GM18519 (cell line): Measurements from ENCODE around the gene TAS2R14.

ENCODE experiments used
- ATAC-seq: cut with Tn5 transposase; IDR thresholded peaks from one replicate; pipeline ENCODE4 v1.9.1; 2021; ENCODE audit warnings: mild to moderate bottlenecking, moderate library complexity; ENCODE audit not compliant: unreplicated experiment, low FRiP score

TAS2R14 gene

DNA sequence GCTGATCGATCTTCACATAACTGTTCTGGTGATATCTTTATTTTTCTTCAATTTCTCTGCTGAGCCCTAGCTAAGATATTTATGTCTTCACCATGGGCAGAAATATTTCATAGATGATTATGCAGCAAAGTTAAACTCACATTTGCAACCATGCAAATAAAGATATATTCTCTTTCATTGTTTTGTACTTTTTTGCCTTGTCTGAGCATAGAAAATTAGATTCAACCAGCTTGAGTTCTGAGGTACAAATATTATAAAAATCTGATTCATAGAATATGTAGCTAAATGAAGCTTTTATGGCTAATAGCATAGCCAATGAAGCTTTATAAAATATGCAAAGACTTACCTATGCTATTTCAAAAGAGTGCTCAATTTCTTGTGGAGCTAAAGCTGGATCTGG lies 29.6 kb downstream of the TAS2R14 start, which contains the start of gene TAS2R13:
Gene TAS2R13, minus strand, starts transcription at position 101 of the 400 bp plus-strand sequence. CDS start 264 bp downstream, outside the sequence.
- no peak for ATAC-seq

DNA sequence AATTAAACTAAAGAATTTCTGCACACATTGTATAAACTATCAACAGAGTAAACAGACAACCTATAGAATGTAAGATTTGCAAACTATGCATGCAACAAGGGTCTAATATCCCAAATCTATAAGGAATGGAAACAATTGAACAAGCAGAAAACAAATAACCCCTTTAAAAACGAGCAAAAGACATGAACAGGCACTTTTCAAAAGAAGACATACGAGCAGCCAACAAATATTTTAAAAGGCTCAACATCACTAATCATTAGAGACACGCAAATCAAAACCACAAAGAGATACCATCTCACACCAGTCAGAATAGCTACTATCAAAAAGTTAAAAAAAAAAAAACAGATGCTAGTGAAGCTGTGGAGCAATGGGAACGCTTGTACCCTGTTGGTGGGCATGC lies 34.4 kb downstream of the TAS2R14 start:
- ATAC-seq: no peak

DNA sequence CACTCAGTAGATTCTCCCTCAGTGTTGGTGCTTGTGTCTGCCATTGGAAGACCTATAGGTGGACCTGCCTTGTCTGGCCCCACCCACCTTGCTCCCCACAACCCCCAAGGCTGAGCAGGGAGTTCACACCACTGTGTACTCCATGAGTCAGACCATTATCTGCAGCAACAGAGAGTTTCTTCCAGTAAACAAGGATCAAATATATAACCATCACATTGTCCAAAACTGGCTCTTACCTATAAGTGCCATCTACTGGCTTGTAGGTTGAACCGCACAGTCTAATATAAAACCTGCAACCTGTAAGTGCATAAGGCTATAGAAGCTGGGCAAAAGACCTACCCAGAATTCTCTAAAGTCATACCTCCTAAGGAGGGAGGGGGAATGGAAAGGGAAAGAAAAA lies 37.6 kb downstream of the TAS2R14 start:
- no peak for ATAC-seq

DNA sequence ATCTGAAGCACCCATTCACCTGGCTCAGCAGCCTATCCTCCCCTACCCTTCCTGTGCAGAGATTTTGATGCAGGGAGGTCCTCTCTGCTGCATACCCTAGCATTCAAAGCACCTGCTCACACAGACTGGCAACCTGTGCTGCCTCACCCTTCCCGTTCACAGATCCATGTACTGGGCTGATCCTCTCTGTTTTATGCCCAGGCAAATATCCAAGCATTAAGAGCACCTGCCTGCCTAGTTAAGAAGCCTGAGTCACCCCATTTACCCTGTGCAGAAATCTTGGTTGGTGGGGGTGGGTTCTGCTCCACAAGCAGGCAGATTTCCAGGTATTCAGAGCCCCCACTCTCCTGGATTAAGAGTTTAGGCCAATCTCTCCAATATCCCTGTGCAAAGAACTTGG lies 38.1 kb downstream of the TAS2R14 start:
- ATAC-seq: no peak

DNA sequence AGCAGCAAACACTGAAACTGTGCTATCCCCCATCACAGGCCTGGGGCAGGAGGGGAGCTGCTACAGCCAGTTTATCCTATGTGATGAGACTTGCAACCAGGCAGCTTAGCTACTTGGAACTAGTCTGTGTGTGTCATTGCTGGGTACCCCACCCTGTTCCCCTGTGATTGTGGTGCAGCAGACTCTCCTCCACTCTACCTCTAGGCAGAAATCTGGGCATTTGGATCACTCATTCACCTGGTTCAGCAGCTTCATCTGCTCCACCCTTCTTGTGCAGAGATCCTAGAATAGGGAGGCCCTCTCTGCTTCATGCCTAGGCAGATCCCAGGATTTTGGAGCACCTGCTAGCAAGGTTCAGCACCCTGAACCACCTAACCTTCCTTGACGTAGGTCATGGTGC lies 38.5 kb downstream of the TAS2R14 start:
- ATAC-seq: no peak

DNA sequence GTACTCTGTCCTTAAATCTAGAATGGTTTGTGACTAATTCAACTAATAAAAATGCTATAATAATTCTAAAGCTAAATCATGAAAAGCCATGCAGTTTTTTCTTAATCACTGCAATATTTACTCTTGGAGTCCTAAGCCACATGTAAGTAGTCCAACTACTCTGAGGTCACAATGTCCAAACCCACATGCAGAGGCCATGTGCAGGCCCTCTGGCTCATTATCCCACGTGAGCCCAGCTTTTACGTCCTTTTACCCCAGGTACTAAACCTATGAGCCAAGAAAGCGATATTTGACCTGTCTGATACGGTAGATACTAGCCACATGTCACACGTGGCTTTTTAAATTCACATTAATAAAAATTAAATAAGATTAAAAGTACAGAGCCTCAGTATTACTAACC lies 42.2 kb downstream of the TAS2R14 start:
- ATAC-seq: no peak

DNA sequence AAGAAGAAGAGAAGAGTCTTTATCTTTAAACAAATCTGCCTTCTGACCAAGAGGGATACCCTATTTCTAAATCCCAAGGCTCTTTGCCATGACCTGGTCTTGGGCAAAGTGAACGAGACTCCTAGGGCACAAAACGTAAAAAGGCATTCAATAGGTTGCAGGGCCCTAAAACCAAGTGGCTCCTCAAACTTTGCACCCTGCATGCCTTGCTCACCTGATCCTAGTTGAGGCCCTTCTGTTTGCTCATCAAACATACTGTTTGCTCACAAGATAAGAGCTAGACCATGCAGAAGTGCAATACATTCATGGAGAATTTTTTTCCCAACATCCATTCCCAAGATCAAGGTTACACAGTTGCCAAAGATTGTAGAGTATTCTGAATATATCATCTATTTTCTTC lies 47.1 kb downstream of the TAS2R14 start:
- ATAC-seq: no peak

DNA sequence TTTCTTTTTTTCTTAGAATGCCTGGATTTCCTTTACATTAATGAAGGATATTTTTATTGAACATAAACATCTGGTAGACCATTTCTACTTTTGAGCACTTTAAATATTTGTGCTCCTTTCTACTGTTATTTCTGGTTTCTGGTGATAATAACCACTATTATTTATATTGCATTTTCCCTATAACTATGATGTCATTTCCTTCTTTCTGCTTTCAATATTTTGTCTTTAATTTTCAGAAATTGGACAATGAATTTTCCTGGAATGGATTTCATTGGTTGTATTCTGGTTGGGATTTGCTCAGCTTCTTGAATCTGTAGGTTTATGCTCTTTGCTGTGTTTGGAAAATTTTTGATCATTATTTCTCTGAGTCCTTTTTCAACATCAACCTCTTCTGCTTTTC lies 49.8 kb downstream of the TAS2R14 start:
- no peak for ATAC-seq
